Stimulated activated effector memory CD8-positive, alpha-beta T cell treated with anti-CD3 and anti-CD28 coated beads, Interleukin-12 subunit alpha, Interleukin-12 subunit beta, amount 100 ng/mL, for 72 hours (primary cell): ENCODE results near the gene GPAM.

ENCODE experiments used
- ATAC-seq: fragments of 150-1000 bp; cut with Tn5 transposase; 2 replicates; pipeline ENCODE4 v1.10.0; 2021
- DNase-seq, 2 donors: peaks; one replicate each; pipeline ENCODE4 v3.0.0; 2021 to 2022; ENCODE audit warnings: low spot score in 2 of 2
- H3K27ac Mint-ChIP-seq: one replicate; pipeline ENCODE4 v1.8.0; 2022; ENCODE audit warnings: mild to moderate bottlenecking, mixed read lengths
- H3K36me3 Mint-ChIP-seq: one replicate; pipeline ENCODE4 v1.8.0; 2022; ENCODE audit warnings: mild to moderate bottlenecking, mixed read lengths
- H3K4me1 Mint-ChIP-seq: one replicate; pipeline ENCODE4 v1.8.0; 2022; ENCODE audit warnings: mixed read lengths
- H3K4me3 Mint-ChIP-seq: one replicate; pipeline ENCODE4 v1.8.0; 2022; ENCODE audit warnings: mild to moderate bottlenecking, mixed read lengths
- H3K9me3 Mint-ChIP-seq: one replicate; pipeline ENCODE4 v1.8.0; 2022; ENCODE audit warnings: mixed read lengths

GPAM gene

GRCh38 chr10:112175409-112175808 lies 8.2 kb downstream of the GPAM start:
- no peaks in the 10 kb centered on the region for H3K9me3 Mint-ChIP-seq
- no peaks in the 10 kb centered on the region for H3K4me1 Mint-ChIP-seq
- peaks cover 75% of the 10 kb centered on the region for H3K36me3 Mint-ChIP-seq
- DNase-seq, result no peak
- H3K4me3 Mint-ChIP-seq, result no peak overlapping the region
- ATAC-seq, result no peak
- no peak overlapping the region for H3K27ac Mint-ChIP-seq

GRCh38 chr10:112173206-112173605 lies 10.4 kb downstream of the GPAM start:
- Mint-ChIP-seq H3K27ac (no peak overlapping the region), H3K36me3 (peaks cover 74% of the 10 kb centered on the region), H3K4me1 (no peaks in the 10 kb centered on the region), H3K9me3 (no peaks in the 10 kb centered on the region), H3K4me3 (no peak overlapping the region)
- DNase-seq, result no peak
- no peak for ATAC-seq

- ATAC-seq (no peak), DNase-seq (no peak)
- H3K4me1 Mint-ChIP-seq, result no peaks in the 10 kb centered on the region
- no peak overlapping the region for H3K27ac Mint-ChIP-seq
- H3K4me3 Mint-ChIP-seq, result no peak overlapping the region
- peaks cover 82% of the 10 kb centered on the region for H3K36me3 Mint-ChIP-seq
- no peaks in the 10 kb centered on the region for H3K9me3 Mint-ChIP-seq
Observed at GRCh38 chr10:112168733-112169132, 14.8 kb downstream of the GPAM start.

GRCh38 chr10:112166800-112167199 lies 16.8 kb downstream of the GPAM start:
- Mint-ChIP-seq H3K9me3 (no peaks in the 10 kb centered on the region), H3K4me1 (no peaks in the 10 kb centered on the region), H3K36me3 (peaks cover 75% of the 10 kb centered on the region), H3K4me3 (no peak overlapping the region), H3K27ac (no peak overlapping the region)
- no peak for ATAC-seq
- DNase-seq, result no peak

- no peak for DNase-seq
- H3K4me1 Mint-ChIP-seq, result no peaks in the 10 kb centered on the region
- no peak overlapping the region for H3K4me3 Mint-ChIP-seq
- H3K27ac Mint-ChIP-seq, result no peak overlapping the region
- no peaks in the 10 kb centered on the region for H3K9me3 Mint-ChIP-seq
- peaks cover 80% of the 10 kb centered on the region for H3K36me3 Mint-ChIP-seq
- no peak for ATAC-seq
Observed at GRCh38 chr10:112161757-112162518, 21.6 kb downstream of the GPAM start.

GRCh38 chr10:112160834-112161233 lies 22.7 kb downstream of the GPAM start:
- Mint-ChIP-seq H3K4me1 (no peaks in the 10 kb centered on the region), H3K9me3 (no peaks in the 10 kb centered on the region), H3K27ac (no peak overlapping the region), H3K36me3 (peaks cover 80% of the 10 kb centered on the region), H3K4me3 (no peak overlapping the region)
- DNase-seq (no peak), ATAC-seq (no peak)

- H3K9me3 Mint-ChIP-seq, result no peaks in the 10 kb centered on the region
- no peak for DNase-seq
- H3K27ac Mint-ChIP-seq, result no peak overlapping the region
- no peak for ATAC-seq
- H3K4me3 Mint-ChIP-seq, result no peak overlapping the region
- no peaks in the 10 kb centered on the region for H3K4me1 Mint-ChIP-seq
- peaks cover 81% of the 10 kb centered on the region for H3K36me3 Mint-ChIP-seq
Observed at GRCh38 chr10:112159469-112159868, 24.1 kb downstream of the GPAM start.

GRCh38 chr10:112151524-112152039 lies 32.0 kb downstream of the GPAM start:
- DNase-seq (no peak), ATAC-seq (no peak)
- H3K27ac Mint-ChIP-seq, result no peak overlapping the region
- H3K9me3 Mint-ChIP-seq, result no peaks in the 10 kb centered on the region
- H3K36me3 Mint-ChIP-seq, result peaks cover 52% of the 10 kb centered on the region
- no peaks in the 10 kb centered on the region for H3K4me1 Mint-ChIP-seq
- H3K4me3 Mint-ChIP-seq, result no peak overlapping the region

GRCh38 chr10:112148331-112148730 lies 35.2 kb downstream of the GPAM start:
- DNase-seq (no peak), ATAC-seq (no peak)
- no peak overlapping the region for H3K4me3 Mint-ChIP-seq

GRCh38 chr10:112146799-112147198 lies 36.8 kb downstream of the GPAM start:
- Mint-ChIP-seq H3K27ac (no peak overlapping the region), H3K4me3 (no peak overlapping the region), H3K9me3 (no peaks in the 10 kb centered on the region), H3K36me3 (peaks cover 14% of the 10 kb centered on the region), H3K4me1 (no peaks in the 10 kb centered on the region)
- no peak for ATAC-seq
- DNase-seq, result no peak

More at GRCh38 chr10:112148331-112148730, 35.2 kb downstream of the GPAM start:
- Mint-ChIP-seq H3K9me3 (no peaks in the 10 kb centered on the region), H3K36me3 (peaks cover 21% of the 10 kb centered on the region), H3K4me1 (no peaks in the 10 kb centered on the region), H3K27ac (no peak overlapping the region)

- Mint-ChIP-seq H3K36me3 (no peaks in the 10 kb centered on the region), H3K4me1 (peaks cover under 1% of the 10 kb centered on the region), H3K4me3 (no peak overlapping the region), H3K9me3 (no peaks in the 10 kb centered on the region), H3K27ac (no peak overlapping the region)
- ATAC-seq, result no peak
- DNase-seq, result no peak
Observed at GRCh38 chr10:112145263-112145662, 38.3 kb downstream of the GPAM start.

- no peak overlapping the region for H3K27ac Mint-ChIP-seq
- ATAC-seq (no peak), DNase-seq (no peak)
- H3K4me3 Mint-ChIP-seq, result no peak overlapping the region
- no peaks in the 10 kb centered on the region for H3K9me3 Mint-ChIP-seq
- peaks cover 6% of the 10 kb centered on the region for H3K36me3 Mint-ChIP-seq
- peaks cover 5% of the 10 kb centered on the region for H3K4me1 Mint-ChIP-seq
Observed at GRCh38 chr10:112143420-112143819, 40.1 kb downstream of the GPAM start.

GRCh38 chr10:112141292-112141691 lies 42.3 kb downstream of the GPAM start:
- peaks cover 6% of the 10 kb centered on the region for H3K36me3 Mint-ChIP-seq
- H3K4me3 Mint-ChIP-seq, result no peak overlapping the region
- H3K27ac Mint-ChIP-seq, result no peak overlapping the region
- no peaks in the 10 kb centered on the region for H3K9me3 Mint-ChIP-seq
- DNase-seq, result no peak
- H3K4me1 Mint-ChIP-seq, result peaks cover 5% of the 10 kb centered on the region
- ATAC-seq, result no peak

GRCh38 chr10:112140110-112140970 lies 43.2 kb downstream of the GPAM start:
- ATAC-seq (peak; percentile 89), DNase-seq (peak; percentile 64 to 89)
- H3K9me3 Mint-ChIP-seq, result no peaks in the 10 kb centered on the region
- peaks cover 5% of the 10 kb centered on the region for H3K4me1 Mint-ChIP-seq
- H3K4me3 Mint-ChIP-seq, result no peak overlapping the region
- H3K36me3 Mint-ChIP-seq, result peaks cover 6% of the 10 kb centered on the region
- H3K27ac Mint-ChIP-seq, result no peak overlapping the region

- Mint-ChIP-seq H3K4me3 (no peak overlapping the region), H3K36me3 (peaks cover 6% of the 10 kb centered on the region), H3K4me1 (peaks cover 5% of the 10 kb centered on the region), H3K9me3 (no peaks in the 10 kb centered on the region), H3K27ac (no peak overlapping the region)
- ATAC-seq, result no peak
- DNase-seq, result no peak
Observed at GRCh38 chr10:112139176-112139575, 44.4 kb downstream of the GPAM start.
